ENCODE measurements around the gene TENT4A.

- TF ChIP-seq CTCF (IDR thresholded peaks at IDR 0.05 in 4 of 5, conservative IDR thresholded peaks at IDR 0.05 in 1 of 5) (no peak), POLR2A (IDR thresholded peaks at IDR 0.05) (no peak)
These were observed 72.1 kb downstream of the TENT4A start for GRCh38 chr5:6785161-6785860.
